IMR-90 (cell line): ENCODE results near the gene RGS9BP. TPM values are rescaled to one million over a fixed set of nuclear protein-coding genes. Genes with fewer than 3 reads are reported as not detected.
A peak's percentile ranks its signal among the peaks of the same experiment; 100 is the strongest.

ENCODE experiments used
- ATAC-seq: fragments of 200-7000 bp; cut with Tn5 transposase; 2 replicates; pipeline ENCODE4 v1.9.1; 2020; ENCODE audit warnings: low read depth, mild to moderate bottlenecking, moderate library complexity
- BruUV-seq: library from RNA; stranded (reverse); fragments of 400-500 nt; replicated peaks from 2 replicates; lab custom pipeline; 2021; lab: Mats Ljungman, UMichigan
- CTCF ChIA-PET: fragments of 300-600 bp; formaldehyde crosslinking; extraction: SDS; loops from one replicate; lab custom pipeline; 2021; ENCODE audit warnings: antibody characterized with exemption; lab: Yijun Ruan, JAX
- POLR2A ChIA-PET: fragments of 300-600 bp; sonication (Branson Sonifier 250); formaldehyde crosslinking; loops from one replicate; lab custom pipeline; 2022; ENCODE audit warnings: antibody characterized with exemption; ENCODE audit not compliant: unreplicated experiment; lab: Charles Lee
- DNase-seq: peaks from one replicate; pipeline ENCODE4 v3.0.0; 2013
- H2AFZ ChIP-seq: replicated peaks from 2 replicates; pipeline ENCODE3; 2013; ENCODE audit warnings: low read length, mild to moderate bottlenecking; ENCODE audit not compliant: poor library complexity
- H2AK5ac ChIP-seq: 2 replicates; pipeline ENCODE4 v1.6.1; 2013; ENCODE audit warnings: low read depth, low read length, inconsistent platforms
- H2AK9ac ChIP-seq: replicated peaks from 2 replicates; pipeline ENCODE3; 2013; ENCODE audit warnings: mild to moderate bottlenecking, low read depth, low read length, moderate library complexity; ENCODE audit not compliant: poor library complexity
- H2BK120ac ChIP-seq: 2 replicates; pipeline ENCODE4 v1.6.1; 2013; ENCODE audit warnings: low read depth, low read length, inconsistent platforms
- H2BK15ac ChIP-seq: 3 replicates; pipeline ENCODE4 v1.6.1; 2013; ENCODE audit warnings: low read depth, low read length, inconsistent platforms
- H2BK20ac ChIP-seq: 2 replicates; pipeline ENCODE4 v1.6.1; 2013; ENCODE audit warnings: low read depth, mild to moderate bottlenecking, inconsistent platforms, low read length, moderate library complexity
- H2BK5ac ChIP-seq: 2 replicates; pipeline ENCODE4 v1.6.1; 2013; ENCODE audit warnings: mild to moderate bottlenecking, low read depth, low read length, inconsistent platforms; ENCODE audit not compliant: poor library complexity, severe bottlenecking
- H3K14ac ChIP-seq: replicated peaks from 2 replicates; pipeline ENCODE4 v1.6.1; 2013; ENCODE audit warnings: low read depth, low read length, inconsistent platforms
- H3K18ac ChIP-seq: 2 replicates; pipeline ENCODE4 v1.6.1; 2013; ENCODE audit warnings: low read depth, low read length, control low read depth
- H3K23ac ChIP-seq: 2 replicates; pipeline ENCODE4 v1.6.1; 2013; ENCODE audit warnings: low read depth, low read length, inconsistent platforms
- H3K27ac ChIP-seq: 2 replicates; pipeline ENCODE4 v1.5.1; 2013; ENCODE audit warnings: mild to moderate bottlenecking, control low read depth, low read length; ENCODE audit not compliant: insufficient read depth
- H3K27me3 ChIP-seq: 2 replicates; pipeline ENCODE4 v1.6.1; 2013; ENCODE audit warnings: low read length; ENCODE audit not compliant: control insufficient read depth, insufficient read depth
- H3K36me3 ChIP-seq: 2 replicates; pipeline ENCODE4 v1.6.1; 2013; ENCODE audit warnings: low read length, mixed read lengths; ENCODE audit not compliant: control insufficient read depth, insufficient read depth
- H3K4ac ChIP-seq: 2 replicates; pipeline ENCODE4 v1.6.1; 2013; ENCODE audit warnings: low read depth, low read length, inconsistent platforms
- H3K4me1 ChIP-seq: 2 replicates; pipeline ENCODE4 v1.6.1; 2013; ENCODE audit warnings: low read length, mixed read lengths; ENCODE audit not compliant: control insufficient read depth, insufficient read depth
- H3K4me2 ChIP-seq: 2 replicates; pipeline ENCODE4 v1.6.1; 2013; ENCODE audit warnings: low read depth, mild to moderate bottlenecking, control low read depth, low read length, moderate library complexity
- H3K4me3 ChIP-seq: 2 replicates; pipeline ENCODE4 v1.5.1; 2013; ENCODE audit warnings: low read depth, mild to moderate bottlenecking, control low read depth, low read length, moderate library complexity; ENCODE audit not compliant: insufficient read depth
- H3K56ac ChIP-seq: 2 replicates; pipeline ENCODE4 v1.6.1; 2013; ENCODE audit warnings: low read length, inconsistent platforms; ENCODE audit not compliant: insufficient read depth; ENCODE audit errors: extremely low read depth
- H3K79me1 ChIP-seq, 2 experiments: 2 replicates each; pipeline ENCODE4 v1.6.1; 2013; ENCODE audit warnings: low read length in 2 of 2, inconsistent platforms in 1 of 2, low read depth in 1 of 2
- H3K9ac ChIP-seq: 2 replicates; pipeline ENCODE4 v1.6.1; 2013; ENCODE audit warnings: low read depth, low read length, control low read depth
- H3K9me1 ChIP-seq: 2 replicates; pipeline ENCODE4 v1.6.1; 2013; ENCODE audit warnings: low read length, inconsistent platforms; ENCODE audit not compliant: insufficient read depth
- H3K9me3 ChIP-seq: 2 replicates; pipeline ENCODE4 v1.6.1; 2013; ENCODE audit warnings: low read length; ENCODE audit not compliant: control insufficient read depth, insufficient read depth
- H4K20me1 ChIP-seq: 2 replicates; pipeline ENCODE4 v1.6.1; 2013; ENCODE audit warnings: low read length, inconsistent platforms; ENCODE audit not compliant: insufficient read depth
- H4K5ac ChIP-seq: 2 replicates; pipeline ENCODE4 v1.6.1; 2013; ENCODE audit warnings: mild to moderate bottlenecking, low read depth, low read length, control low read depth
- H4K8ac ChIP-seq, 2 experiments: 2 replicates each; pipeline ENCODE4 v1.6.1; 2013; ENCODE audit warnings: low read depth in 2 of 2, low read length in 2 of 2, control low read depth in 1 of 2, inconsistent platforms in 1 of 2
- H4K91ac ChIP-seq: 2 replicates; pipeline ENCODE4 v1.6.1; 2013; ENCODE audit warnings: low read depth, low read length, inconsistent platforms; ENCODE audit not compliant: insufficient read depth
- BHLHE40 ChIP-seq: fragments of 150-350 bp; IDR thresholded peaks from 2 replicates; pipeline ENCODE4 v1.6.1; 2016; ENCODE audit warnings: mild to moderate bottlenecking, low read depth, low read length
- CEBPB ChIP-seq: IDR thresholded peaks from 2 replicates; pipeline ENCODE4 v1.6.1; 2012; ENCODE audit warnings: low read depth, low read length, improper control_type of control experiment
- CHD1 ChIP-seq: IDR thresholded peaks from 2 replicates; pipeline ENCODE4 v1.6.1; 2012; ENCODE audit warnings: low read depth, low read length, improper control_type of control experiment
- CTCF ChIP-seq: conservative IDR thresholded peaks from 2 replicates; pipeline ENCODE4 v1.5.1; 2012; ENCODE audit warnings: mild to moderate bottlenecking, low read depth, low read length, improper control_type of control experiment
- ELK1 ChIP-seq: fragments of 150-350 bp; IDR thresholded peaks from 2 replicates; pipeline ENCODE4 v1.6.1; 2016; ENCODE audit warnings: low read depth, mild to moderate bottlenecking, low read length, moderate library complexity, borderline replicate concordance
- FOS ChIP-seq: fragments of 150-350 bp; IDR thresholded peaks from 2 replicates; pipeline ENCODE4 v1.6.1; 2016; ENCODE audit warnings: low read depth, low read length
- MAFK ChIP-seq: IDR thresholded peaks from 2 replicates; pipeline ENCODE4 v1.6.1; 2012; ENCODE audit warnings: low read depth, low read length, improper control_type of control experiment
- MAZ ChIP-seq: IDR thresholded peaks from 2 replicates; pipeline ENCODE4 v1.6.1; 2012; ENCODE audit warnings: low read depth, mild to moderate bottlenecking, low read length, improper control_type of control experiment, moderate library complexity, borderline replicate concordance
- MXI1 ChIP-seq: IDR thresholded peaks from 2 replicates; pipeline ENCODE4 v1.6.1; 2012; ENCODE audit warnings: low read depth, mild to moderate bottlenecking, low read length, moderate library complexity, borderline replicate concordance
- NFE2L2 ChIP-seq: fragments of 150-350 bp; IDR thresholded peaks from 2 replicates; pipeline ENCODE4 v1.6.1; 2016; ENCODE audit warnings: low read depth, mild to moderate bottlenecking, low read length
- POLR2A ChIP-seq: IDR thresholded peaks from 2 replicates; pipeline ENCODE4 v1.6.1; 2012; ENCODE audit warnings: mild to moderate bottlenecking, low read depth, low read length
- RAD21 ChIP-seq: IDR thresholded peaks from 2 replicates; pipeline ENCODE4 v1.6.1; 2012; ENCODE audit warnings: low read length, improper control_type of control experiment
- RCOR1 ChIP-seq: IDR thresholded peaks from 2 replicates; pipeline ENCODE4 v1.6.1; 2012; ENCODE audit warnings: mild to moderate bottlenecking, low read length, improper control_type of control experiment; ENCODE audit not compliant: insufficient replicate concordance
- RFX5 ChIP-seq: IDR thresholded peaks from 2 replicates; pipeline ENCODE4 v1.8.0; 2012; ENCODE audit warnings: low read depth, mild to moderate bottlenecking, low read length, moderate library complexity
- SMC3 ChIP-seq: fragments of 150-350 bp; IDR thresholded peaks from 2 replicates; pipeline ENCODE4 v1.6.1; 2016; ENCODE audit warnings: low read depth, mild to moderate bottlenecking, antibody characterized with exemption, low read length, moderate library complexity
- USF2 ChIP-seq: fragments of 150-350 bp; IDR thresholded peaks from 2 replicates; pipeline ENCODE4 v1.6.1; 2017; ENCODE audit warnings: mild to moderate bottlenecking, antibody characterized with exemption, low read length, low read depth
- WGBS, 2 experiments: methylation state at CpG; one replicate each; pipeline versions ENCODE4 v1.1.5 to v1.1.7; 2013; ENCODE audit warnings: missing lambda C conversion rate in 2 of 2; ENCODE audit not compliant: insufficient read length in 1 of 2; ENCODE audit errors: extremely low coverage in 2 of 2; 5-methylcytosine and 5-hydroxymethylcytosine counted together
- dilution Hi-C: fragments of 300-500 bp; cut with HindIII; formaldehyde crosslinking; loops from one replicate; pipeline ENCODE4 v1.14.3; 2018; ENCODE audit warnings: low sequenced_read_pairs; ENCODE audit not compliant: unreplicated experiment
- in situ Hi-C: fragments of 300-500 bp; cut with MboI; formaldehyde crosslinking; loops from 3 replicates; pipeline ENCODE4 v1.14.3; 2019; ENCODE audit warnings: low sequenced_read_pairs, inconsistent platforms, mixed read lengths
- intact Hi-C: fragments of 100-400 bp; cut with micrococcal nuclease; formaldehyde crosslinking; loops from 2 replicates; pipeline ENCODE4 v1.10.0; 2022
- polyA plus RNA-seq, 3 experiments: library from polyadenylated mRNA; depleted of rRNA; stranded (reverse); fragments of >200 nt; gene quantifications; 2 replicates each; pipeline ENCODE4 v1.2.3, GENCODE V29; 2012; ENCODE audit warnings: low replicate concordance in 1 of 3
- total RNA-seq: library from RNA; depleted of rRNA; stranded (reverse); fragments of >200 nt; gene quantifications from 2 replicates; pipeline ENCODE4 v1.2.3, GENCODE V29; 2012

The RGS9BP gene
- total and polyA plus RNA-seq, 2 of the 4 experiments (the other 2 are of a cell fraction): 0.03 to 0.18 TPM

GRCh38 chr19:32692727-32693061 lies 17.0 kb downstream of the RGS9BP start:
- BruUV-seq: no TSS peak
- in situ Hi-C loops: no loop called here
- Histone ChIP-seq H3K27me3 (no peaks in the 10 kb centered on the region), H4K8ac (peak overlapping the region; percentile 32 to 71), H2AFZ (peak overlapping the region; percentile 95), H3K4me1 (peaks cover 9% of the 10 kb centered on the region), H2BK15ac (no peak overlapping the region), H3K4me3 (peak overlapping the region; percentile 65), H2BK20ac (no peak overlapping the region), H3K18ac (no peak overlapping the region), H3K27ac (peak overlapping the region; percentile 80), H3K14ac (peak overlapping the region; percentile 81; the same call in 1 of the 2 replicates), H4K20me1 (no peaks in the 10 kb centered on the region; the same call in 1 of the 2 replicates), H3K56ac (no peak overlapping the region), H3K9ac (peak overlapping the region; percentile 62), H4K91ac (peak overlapping the region; percentile 68; the same call in 1 of the 2 replicates), H4K5ac (peak overlapping the region; percentile 58), H3K9me3 (no peaks in the 10 kb centered on the region; the same call in 1 of the 2 replicates), H2AK5ac (peak overlapping the region; percentile 0), H2BK120ac (no peak overlapping the region), H3K79me1 (peaks cover 10 to 37% of the 10 kb centered on the region in 2 experiments), H2AK9ac (peak overlapping the region; percentile 95), H3K4me2 (peak overlapping the region; percentile 89), H3K36me3 (peaks cover 3% of the 10 kb centered on the region; the same call in 1 of the 2 replicates), H3K23ac (no peak overlapping the region; the same call in 1 of the 2 replicates), H2BK5ac (no peak overlapping the region), H3K9me1 (peaks cover 3% of the 10 kb centered on the region; the same call in 1 of the 2 replicates), H3K4ac (peak overlapping the region; percentile 75)
- dilution Hi-C loops: no loop called here
- WGBS, 2 experiments: 60% methylated on average over 1 of the region's 7 CpGs; no CpG with 5 or more reads in 1 of the 2 experiments
- ChIA-PET CTCF (no interaction called here), POLR2A (no interaction called here)
- intact Hi-C loops: loop anchor here (5.0 kb wide), 1 partner anchor 280 kb away; the partner anchor contains the start of genes CEP89 and FAAP24
- DNase-seq: no peak
- no peak for ATAC-seq
- TF ChIP-seq CTCF (no peak), MAFK (no peak), MAZ (no peak), POLR2A (no peak), ELK1 (no peak), MXI1 (no peak), FOS (no peak), CHD1 (no peak), NFE2L2 (no peak), BHLHE40 (no peak), CEBPB (no peak), RCOR1 (no peak), USF2 (no peak), RFX5 (no peak), RAD21 (no peak), SMC3 (no peak)
